Osteocyte (in vitro differentiated cells): ENCODE measurements around the gene DRD2. TPM values are rescaled to one million over a fixed set of nuclear protein-coding genes. Genes with fewer than 3 reads are reported as not detected.

Experiments used
- DNase-seq: peaks from one replicate; pipeline ENCODE4 v3.0.0; 2021; ENCODE audit warnings: mixed read lengths; ENCODE audit not compliant: unreplicated experiment; ENCODE audit errors: extremely low spot score
- H3K27ac Mint-ChIP-seq: one replicate; pipeline ENCODE4 v1.8.0; 2021; ENCODE audit warnings: mild to moderate bottlenecking, mixed read lengths; ENCODE audit not compliant: unreplicated experiment
- H3K27me3 Mint-ChIP-seq: one replicate; pipeline ENCODE4 v1.8.0; 2021; ENCODE audit warnings: mixed read lengths; ENCODE audit not compliant: unreplicated experiment
- H3K36me3 Mint-ChIP-seq: one replicate; pipeline ENCODE4 v1.8.0; 2021; ENCODE audit warnings: mixed read lengths; ENCODE audit not compliant: unreplicated experiment
- H3K4me1 Mint-ChIP-seq: one replicate; pipeline ENCODE4 v1.8.0; 2021; ENCODE audit warnings: mixed read lengths; ENCODE audit not compliant: unreplicated experiment
- H3K4me3 Mint-ChIP-seq: one replicate; pipeline ENCODE4 v1.8.0; 2021; ENCODE audit warnings: mild to moderate bottlenecking, moderate library complexity, mixed read lengths; ENCODE audit not compliant: unreplicated experiment
- H3K9me3 Mint-ChIP-seq: one replicate; pipeline ENCODE4 v1.8.0; 2021; ENCODE audit warnings: mixed read lengths; ENCODE audit not compliant: unreplicated experiment
- CTCF ChIP-seq: fragments of 200-600 bp; sonication (generic); IDR thresholded peaks from 2 replicates; pipeline ENCODE4 v1.5.0; 2021; ENCODE audit warnings: antibody characterized with exemption, mild to moderate bottlenecking, moderate library complexity
- total RNA-seq: library from RNA; stranded (reverse); gene quantifications from 2 replicates; pipeline ENCODE4 v1.2.1, GENCODE V29; 2021

DRD2 gene
- total RNA-seq, 1 donor from 2014 or later = not detected

GRCh38 chr11:113408206-113408605 lies 67.0 kb downstream of the DRD2 start:
- no peak for TF ChIP-seq CTCF

GRCh38 chr11:113407163-113407562 lies 68.0 kb downstream of the DRD2 start:
- peaks cover 3% of the 10 kb centered on the region for H3K27me3 Mint-ChIP-seq
- no peak overlapping the region for H3K4me3 Mint-ChIP-seq
- no peak overlapping the region for H3K27ac Mint-ChIP-seq
- no peak for DNase-seq
- no peak for TF ChIP-seq CTCF
- H3K36me3 Mint-ChIP-seq = no peaks in the 10 kb centered on the region
- H3K9me3 Mint-ChIP-seq = no peaks in the 10 kb centered on the region
- H3K4me1 Mint-ChIP-seq = no peaks in the 10 kb centered on the region

More at GRCh38 chr11:113408206-113408605, 67.0 kb downstream of the DRD2 start:
- no peaks in the 10 kb centered on the region for H3K4me1 Mint-ChIP-seq
- peaks cover 3% of the 10 kb centered on the region for H3K27me3 Mint-ChIP-seq
- no peaks in the 10 kb centered on the region for H3K9me3 Mint-ChIP-seq
- no peak overlapping the region for H3K4me3 Mint-ChIP-seq
- no peak overlapping the region for H3K27ac Mint-ChIP-seq
- DNase-seq = no peak
- H3K36me3 Mint-ChIP-seq = no peaks in the 10 kb centered on the region

DNA sequence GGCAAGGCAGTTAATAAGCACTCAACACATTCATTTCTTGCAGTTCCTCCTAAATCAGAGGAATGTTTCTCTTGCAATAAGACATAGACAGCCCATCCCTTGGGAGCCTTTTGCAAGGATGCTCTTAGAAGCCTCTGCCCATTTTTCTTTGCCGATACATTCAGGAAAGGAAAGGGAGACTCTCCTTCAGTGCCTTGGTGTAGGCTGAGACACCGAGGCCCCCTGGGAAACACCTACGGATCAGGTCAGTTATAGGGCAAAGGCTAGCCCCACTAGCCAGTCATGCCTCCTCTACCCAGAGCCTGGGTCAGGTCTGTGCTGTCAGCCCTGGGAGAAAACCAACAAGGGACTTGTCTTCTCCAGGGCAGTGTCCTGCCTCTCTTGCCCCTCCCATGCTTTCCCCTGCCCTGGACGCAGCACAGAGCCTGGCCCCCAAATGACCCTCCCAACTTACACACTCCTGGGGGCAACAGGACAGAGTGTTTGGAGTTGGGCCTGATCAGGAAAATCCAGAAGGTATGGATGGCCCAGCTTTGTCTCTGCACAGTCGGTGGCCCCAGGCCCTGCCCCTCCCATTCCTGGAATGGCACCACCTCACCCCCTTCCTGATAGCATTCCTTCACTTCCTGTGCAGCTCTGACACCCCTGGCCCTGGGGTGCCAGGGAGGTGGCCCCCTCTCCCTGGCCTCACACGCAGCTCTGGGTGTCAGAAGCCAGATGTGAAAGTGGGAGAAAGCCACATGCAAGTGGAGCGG lies 69.3 kb downstream of the DRD2 start:
- Mint-ChIP-seq H3K9me3 (no peaks in the 10 kb centered on the region), H3K36me3 (no peaks in the 10 kb centered on the region), H3K27me3 (peaks cover 3% of the 10 kb centered on the region), H3K4me3 (no peak overlapping the region), H3K27ac (no peak overlapping the region), H3K4me1 (no peaks in the 10 kb centered on the region)
- no peak for DNase-seq
- no peak for TF ChIP-seq CTCF

DNA sequence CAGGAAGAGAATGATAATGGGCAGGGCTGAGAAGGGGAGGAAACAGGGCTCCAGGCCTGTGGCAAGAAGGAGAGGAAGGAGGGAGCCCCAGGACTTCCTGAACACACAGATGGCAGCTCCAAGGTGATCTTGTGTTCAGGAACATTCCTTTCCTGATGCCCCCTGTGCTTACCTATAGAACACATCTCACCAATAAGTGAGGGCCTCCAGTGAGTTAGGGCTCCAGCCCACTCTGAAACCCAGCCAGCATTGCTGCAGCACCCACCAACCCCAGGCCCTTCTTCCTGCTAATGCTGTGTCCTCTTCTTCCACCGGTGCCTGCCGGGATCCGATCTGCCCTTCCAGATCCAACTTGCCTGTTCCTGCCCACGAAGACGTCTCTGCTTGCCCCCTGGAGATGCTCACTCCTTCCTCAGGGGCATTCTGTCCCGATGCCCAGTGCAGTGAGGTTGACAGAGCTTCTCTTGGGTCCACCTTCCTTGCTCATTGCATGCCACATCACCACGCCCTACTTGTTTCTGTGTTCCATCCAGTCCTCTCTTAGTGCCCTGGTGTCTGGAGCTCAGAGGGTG lies 70.3 kb downstream of the DRD2 start:
- DNase-seq = no peak
- no peaks in the 10 kb centered on the region for H3K9me3 Mint-ChIP-seq
- peaks cover 3% of the 10 kb centered on the region for H3K27me3 Mint-ChIP-seq
- no peaks in the 10 kb centered on the region for H3K36me3 Mint-ChIP-seq
- H3K4me1 Mint-ChIP-seq = no peaks in the 10 kb centered on the region
- no peak overlapping the region for H3K27ac Mint-ChIP-seq
- no peak overlapping the region for H3K4me3 Mint-ChIP-seq
- no peak for TF ChIP-seq CTCF

GRCh38 chr11:113401718-113402117 lies 73.5 kb downstream of the DRD2 start:
- no peaks in the 10 kb centered on the region for H3K9me3 Mint-ChIP-seq
- H3K27me3 Mint-ChIP-seq = peaks cover 3% of the 10 kb centered on the region
- no peak overlapping the region for H3K27ac Mint-ChIP-seq
- no peaks in the 10 kb centered on the region for H3K4me1 Mint-ChIP-seq
- H3K36me3 Mint-ChIP-seq = no peaks in the 10 kb centered on the region
- no peak for DNase-seq
- H3K4me3 Mint-ChIP-seq = no peak overlapping the region
- no peak for TF ChIP-seq CTCF
